Kidney tubule cell (primary cell): Measurements from ENCODE around the gene BICRA.
A peak's percentile ranks its signal among the peaks of the same experiment; 100 is the strongest.
"Not testable (repeated sequence)": the region's sequence is repeated elsewhere in the genome, so short reads cannot be mapped to it uniquely, and the experiment has no call there.

Experiments
- DNase-seq: peaks from one replicate; pipeline ENCODE4 v3.0.0-alpha.2; 2018; ENCODE audit warnings: low spot score

Gene BICRA

DNA sequence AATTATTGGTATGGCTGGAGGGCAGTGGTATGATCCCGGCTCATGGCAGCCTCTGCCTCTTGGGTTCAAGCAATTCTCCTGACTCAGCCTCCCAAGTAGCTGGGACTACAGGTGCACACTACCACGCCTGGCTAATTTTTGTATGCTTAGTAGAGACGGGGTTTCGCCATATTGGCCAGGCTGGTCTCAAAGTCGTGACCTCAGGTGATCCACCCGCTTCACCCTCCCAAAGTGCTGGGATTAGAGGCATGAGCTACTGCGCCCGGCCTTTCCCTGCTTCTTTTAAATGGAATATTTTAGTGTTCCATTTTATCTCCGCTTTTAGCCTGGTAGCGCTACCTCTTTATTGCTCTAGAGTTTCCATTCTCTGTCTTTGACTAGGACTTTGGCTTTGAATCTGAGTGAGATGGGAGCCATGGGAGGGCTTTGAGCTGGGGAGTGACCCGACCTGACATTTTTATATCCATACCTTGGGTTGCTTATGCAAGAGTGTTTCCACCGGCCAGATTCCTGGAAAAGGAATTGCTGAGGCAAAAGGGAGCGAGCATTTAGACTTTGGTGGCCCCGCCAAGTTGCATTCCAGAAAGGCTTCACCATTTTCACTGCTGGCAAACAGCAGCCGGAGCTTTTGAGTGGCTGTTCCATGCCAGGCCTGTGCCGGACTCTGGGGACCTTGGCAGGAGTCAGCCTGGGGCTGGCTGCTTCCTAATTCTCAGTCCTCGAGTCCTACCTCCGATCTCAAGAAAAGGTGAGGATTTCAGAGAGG, 22.9 kb downstream of the BICRA start:
- DNase-seq: no peak

DNA sequence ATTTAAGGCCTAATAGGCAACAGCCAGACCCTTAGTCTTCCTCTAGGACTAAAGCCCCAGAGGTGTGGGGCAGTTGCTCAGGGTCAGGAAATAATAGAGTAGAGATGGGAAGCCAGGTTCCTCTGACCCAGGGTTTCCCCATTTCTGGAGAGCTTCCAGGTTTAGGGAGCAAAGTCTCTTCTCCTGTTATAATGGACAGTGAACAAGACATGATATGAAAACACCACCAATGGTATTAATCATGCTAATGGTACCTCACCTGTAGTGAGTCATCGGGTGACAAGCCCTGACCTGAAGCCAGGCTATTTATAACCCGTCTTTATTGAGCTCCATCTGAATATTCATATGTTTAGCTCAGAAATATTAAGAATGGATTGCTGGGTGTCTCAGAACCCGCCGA, 24.6 kb downstream of the BICRA start:
- DNase-seq: peak; percentile 78

DNA sequence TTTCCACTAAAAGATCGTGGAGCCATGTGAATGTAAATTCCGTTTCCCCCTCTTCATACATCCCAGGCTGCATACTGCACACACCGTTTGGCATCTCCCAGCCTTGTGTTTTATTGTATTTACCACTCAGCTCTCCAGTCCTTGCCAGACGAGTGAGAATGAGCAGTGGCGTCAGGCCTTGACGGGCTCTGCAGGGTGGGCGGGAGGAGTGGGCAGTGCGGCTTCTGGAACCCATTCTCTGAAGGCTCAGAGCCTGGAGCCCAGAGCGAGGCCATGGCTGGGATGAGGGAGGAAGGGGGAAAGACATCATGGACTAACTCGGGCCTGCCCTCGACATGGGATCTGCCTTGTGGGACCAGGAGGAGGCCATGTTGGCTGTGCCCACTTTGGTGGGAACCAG, 25.1 kb downstream of the BICRA start:
- DNase-seq: no peak

DNA sequence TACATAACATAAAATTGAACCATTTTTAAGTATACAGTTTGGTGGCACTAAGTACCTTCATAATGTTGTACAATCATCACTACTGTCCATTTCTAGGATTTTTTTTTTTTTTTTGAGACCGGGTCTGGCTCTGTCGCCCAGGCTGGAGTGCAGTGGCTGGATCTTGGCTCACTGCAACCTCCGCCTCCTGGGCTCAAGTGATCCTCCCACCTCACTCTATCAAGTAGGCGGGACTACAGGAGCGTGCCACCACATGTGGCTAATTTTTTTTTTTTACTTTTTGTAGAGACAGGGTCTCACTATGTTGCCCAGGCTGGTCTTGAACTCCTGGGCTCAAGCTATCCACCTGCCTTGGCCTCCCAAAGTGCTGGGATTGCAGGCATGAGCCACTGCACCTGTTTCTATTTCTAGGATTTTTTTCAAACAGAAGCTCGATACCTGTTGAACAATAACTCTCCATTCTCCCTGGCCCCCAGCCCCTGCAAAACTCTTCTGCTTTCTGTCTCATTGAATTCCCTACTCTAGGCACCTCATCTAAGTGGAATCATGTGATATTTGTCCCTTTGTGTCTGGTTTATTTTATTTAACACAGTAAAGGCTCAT, 26.3 kb downstream of the BICRA start:
- DNase-seq: not testable (repeated sequence)

DNA sequence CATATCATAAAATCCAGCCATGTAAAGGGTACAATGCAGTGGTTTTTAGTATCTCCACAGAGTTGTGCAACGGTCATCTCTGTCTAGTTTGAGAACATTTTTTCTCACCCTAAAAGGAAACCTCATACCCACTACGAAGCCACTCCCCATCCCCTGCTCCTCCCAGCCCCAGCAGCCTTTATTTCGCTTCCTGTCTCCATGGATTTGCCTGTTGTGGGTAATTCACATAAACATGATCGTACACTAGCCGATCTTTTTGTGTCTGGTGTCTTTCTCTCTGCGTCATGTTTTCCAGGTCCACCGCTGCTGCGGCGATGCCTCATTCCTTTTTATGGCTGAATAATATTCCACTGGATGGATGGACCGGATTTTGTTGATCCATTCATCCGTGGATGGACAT, 28.6 kb downstream of the BICRA start:
- no peak for DNase-seq

DNA sequence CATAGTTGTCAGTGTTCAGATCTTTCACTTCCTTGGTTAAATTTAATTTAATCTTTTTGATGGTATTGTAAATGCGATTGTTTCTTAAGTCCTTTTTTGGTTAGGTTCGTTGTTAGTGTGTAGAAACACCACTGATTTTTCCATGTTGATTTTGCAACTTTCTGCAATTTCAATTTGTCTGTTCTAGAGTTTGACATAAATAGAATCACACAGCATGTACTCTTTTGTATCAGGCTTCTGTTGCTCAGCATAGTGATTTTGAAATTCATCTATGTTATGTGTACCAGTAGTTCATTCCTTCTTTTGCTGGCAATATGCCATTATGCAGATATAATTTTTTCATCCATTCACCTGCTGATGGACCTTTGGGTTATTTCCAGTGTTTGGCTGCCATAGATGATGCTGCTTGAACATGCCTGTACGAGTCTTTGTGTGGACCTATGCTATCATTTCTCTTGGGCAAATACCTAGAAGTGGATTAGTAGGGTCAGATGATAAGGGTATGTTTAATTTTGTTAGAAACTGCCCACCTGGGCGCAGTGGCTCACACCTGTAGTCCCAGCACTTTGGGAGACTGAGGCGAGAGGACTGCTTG, 33.1 kb downstream of the BICRA start:
- DNase-seq: no peak

DNA sequence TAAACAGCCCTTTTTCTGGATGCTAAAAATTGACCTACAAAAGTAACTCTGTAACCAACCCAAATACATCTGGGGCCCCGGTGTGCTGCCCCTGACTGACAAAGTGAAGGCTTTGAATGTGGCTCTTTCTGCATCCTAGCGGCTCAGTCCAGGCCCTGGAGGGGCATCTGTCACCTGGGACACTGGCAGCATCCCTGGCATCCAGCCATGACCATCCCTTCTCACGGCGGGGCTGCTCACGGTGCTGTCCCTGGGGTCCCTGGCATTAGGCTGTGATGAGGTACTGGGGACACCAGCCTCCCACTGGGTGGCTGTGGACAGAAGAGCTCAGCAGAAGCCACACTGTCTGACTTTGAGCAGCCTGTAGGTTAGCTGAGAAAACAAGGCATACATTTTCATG, 34.3 kb downstream of the BICRA start:
- DNase-seq: no peak

DNA sequence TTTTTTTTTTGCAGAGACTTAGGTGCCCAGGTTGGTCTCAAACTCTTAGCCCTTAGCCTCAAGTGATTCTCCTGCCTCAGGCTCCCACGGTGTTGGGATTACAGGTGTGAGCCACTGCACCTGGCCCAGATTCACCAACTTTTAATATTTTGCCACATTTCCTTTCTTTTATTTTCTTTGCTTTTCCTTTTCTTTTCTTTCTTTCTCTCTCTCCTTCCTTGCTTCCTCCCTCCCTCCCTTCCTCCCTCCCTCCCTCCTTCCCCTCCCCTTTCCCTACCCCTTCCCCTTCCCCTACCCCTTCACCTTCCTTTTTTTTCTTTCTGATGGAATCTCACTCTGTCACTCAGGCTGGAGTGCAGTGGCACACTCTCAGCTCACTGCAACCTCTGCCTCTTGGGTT, 35.3 kb downstream of the BICRA start:
- no peak for DNase-seq

DNA sequence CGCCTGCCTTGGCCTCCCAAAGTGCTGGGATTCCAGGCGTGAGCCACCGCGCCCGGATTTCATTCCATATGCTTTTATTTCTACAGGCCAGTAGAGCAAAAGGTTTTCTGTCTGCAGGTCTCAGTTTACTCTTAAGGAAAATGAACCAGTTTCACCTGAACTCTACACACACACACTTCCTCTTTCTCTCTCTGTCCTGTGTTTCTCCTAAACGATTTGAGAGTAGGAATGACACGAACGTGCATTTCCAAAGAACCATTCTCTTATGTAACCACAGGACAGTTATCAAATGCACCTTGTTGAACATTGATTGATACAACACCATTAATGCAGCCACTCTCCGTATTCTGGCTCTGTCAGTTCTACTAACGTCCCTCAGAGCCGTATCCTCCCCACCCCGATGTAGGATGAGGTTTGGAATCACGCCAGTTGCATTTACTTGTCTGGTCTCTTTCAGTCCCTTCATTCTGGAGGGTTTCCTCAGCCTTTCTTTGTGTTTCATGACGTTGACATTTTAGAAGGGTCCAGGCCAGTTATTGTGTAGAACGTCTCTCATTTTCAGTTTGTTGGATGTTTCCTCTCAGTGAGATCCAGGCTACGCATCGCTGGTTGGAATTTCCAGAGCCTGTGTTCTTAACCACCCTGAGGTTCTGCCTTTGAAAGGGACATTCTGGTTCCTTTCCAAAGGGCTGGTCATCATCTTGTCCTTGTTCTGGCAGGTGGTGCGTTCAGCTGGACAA, 36.0 kb downstream of the BICRA start:
- DNase-seq: peak; percentile 86

DNA sequence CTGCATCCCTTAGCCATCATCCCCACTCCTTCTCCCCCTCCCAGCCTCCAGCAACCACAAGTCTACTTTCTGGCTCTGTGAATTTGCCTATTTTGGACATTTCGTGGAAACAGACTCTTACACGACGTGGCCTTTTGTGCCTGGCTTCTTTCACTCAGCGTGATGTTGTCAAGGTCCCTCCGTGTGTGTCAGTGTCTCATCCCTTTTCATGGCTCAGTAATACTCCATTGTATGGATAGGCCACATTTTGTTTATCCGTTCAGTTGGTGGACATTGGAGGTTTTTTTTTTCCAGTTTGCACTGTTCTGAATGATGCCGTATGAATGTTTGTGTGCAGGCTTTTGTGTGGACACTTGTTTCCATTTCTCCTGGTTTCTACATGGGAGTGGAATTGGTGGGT, 38.0 kb downstream of the BICRA start:
- no peak for DNase-seq

DNA sequence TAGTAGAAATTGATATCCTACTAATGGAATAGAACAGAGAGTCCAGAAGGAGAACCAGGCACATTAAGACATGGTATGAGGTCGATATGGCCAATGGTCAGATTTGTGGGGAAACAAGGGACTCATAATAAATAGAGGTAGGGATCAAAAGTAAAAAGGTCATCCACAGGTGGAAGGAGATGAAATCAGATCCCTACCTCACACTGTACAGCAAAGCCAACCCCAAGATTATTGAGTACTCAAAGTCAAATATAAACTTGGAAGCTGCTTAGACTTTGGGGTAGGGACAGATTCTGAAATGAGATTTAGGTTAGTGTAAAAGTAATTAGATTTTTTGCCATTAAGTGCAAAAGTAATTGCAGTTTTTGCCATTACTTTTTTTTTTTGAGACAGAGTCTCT, 40.7 kb downstream of the BICRA start:
- DNase-seq: no peak

DNA sequence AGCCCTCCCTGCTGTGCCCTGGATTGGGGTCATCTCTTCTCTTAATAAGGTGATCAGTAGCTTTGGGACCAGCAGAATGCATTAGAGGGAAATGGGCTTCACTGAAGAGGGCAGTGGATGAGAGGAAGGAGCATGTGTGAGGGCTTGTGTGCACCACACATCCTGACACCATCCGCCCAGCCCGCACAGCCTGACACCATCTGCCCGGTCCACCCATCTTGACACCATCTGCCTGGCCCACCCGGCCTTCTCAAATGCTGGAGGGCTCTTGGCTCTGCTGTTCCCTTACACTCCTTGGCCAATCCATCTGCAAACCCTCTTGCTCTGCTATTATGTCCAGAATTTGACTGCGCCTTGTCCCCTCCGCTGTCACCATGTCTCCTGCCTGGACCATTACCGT, 41.8 kb downstream of the BICRA start:
- no peak for DNase-seq

DNA sequence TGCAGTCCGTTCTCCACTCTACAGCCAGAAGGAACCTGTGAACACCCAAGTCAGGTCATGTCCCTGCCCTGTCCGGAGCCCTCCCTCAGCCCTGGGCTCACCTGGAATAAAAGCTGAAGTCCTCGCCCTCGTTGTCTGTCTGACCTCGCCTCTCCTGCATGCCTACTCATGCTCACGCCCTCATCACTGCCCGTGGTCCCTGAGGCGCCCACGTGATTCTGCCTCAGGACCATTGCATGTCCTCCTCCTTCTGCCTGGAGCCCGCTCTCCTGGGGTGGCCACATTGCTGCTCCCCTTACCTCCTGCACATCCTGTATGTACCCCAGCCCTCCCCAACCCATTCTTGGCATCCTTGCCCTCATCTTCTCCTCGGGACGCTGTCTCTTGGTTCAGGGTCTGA, 42.2 kb downstream of the BICRA start:
- DNase-seq: no peak

DNA sequence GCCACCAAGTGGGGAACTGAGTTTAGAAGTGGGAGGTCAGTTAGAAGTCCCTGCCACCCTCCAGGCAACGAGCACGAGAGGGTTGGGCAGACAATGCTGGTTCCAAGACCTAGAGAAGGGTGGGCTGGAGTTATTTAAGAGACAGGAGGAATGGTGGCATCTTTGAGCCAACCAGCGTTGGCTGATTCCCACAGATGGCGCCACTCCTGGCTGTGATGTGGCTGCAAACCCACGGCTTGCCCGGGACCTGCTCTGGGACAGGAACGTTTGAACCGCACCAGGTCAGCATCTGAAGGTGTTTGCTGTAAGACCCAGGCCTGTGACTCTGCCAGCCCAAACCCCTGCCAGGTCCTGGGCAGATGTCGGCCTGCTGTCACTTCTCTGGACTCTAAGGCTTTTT, 42.8 kb downstream of the BICRA start:
- DNase-seq: no peak

DNA sequence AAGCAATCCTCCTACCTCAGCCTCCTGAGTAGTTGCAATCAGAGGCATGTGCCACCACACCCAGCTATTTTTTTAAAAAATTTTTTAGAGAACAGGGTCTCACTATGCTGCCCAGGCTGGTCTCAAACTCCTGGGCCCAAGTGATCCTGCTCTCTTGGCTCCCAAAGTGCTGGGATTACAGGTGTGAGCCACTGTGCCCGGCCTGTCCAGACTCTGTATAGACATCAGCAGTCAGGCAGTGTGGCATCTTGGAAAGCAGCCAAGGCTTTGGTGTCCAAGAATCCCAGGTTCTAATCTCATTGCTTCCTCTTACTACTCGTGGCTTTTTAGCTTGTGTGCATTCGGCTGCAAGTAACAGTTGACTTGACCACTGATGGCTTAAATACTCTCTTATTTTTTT, 43.4 kb downstream of the BICRA start:
- peak; percentile 23 for DNase-seq

DNA sequence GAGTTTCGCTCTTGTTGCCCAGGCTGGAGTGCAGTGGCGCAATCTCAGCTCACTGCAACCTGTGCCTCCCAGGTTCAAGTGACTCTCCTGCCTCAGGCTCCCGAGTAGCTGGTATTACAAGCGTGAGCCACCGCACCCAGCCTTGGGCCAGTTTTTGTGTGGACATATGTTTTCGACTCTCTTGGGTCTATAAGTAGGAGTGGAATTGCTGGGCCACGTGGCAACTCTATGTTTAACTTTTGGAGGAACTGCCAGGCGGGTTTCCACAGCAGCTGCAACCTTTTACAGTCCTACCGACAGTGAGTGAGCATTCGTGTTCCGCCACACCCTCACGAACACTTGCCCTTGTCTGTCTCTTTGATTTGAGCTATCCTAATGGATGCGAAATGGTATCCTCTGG, 44.9 kb downstream of the BICRA start:
- DNase-seq: no peak

DNA sequence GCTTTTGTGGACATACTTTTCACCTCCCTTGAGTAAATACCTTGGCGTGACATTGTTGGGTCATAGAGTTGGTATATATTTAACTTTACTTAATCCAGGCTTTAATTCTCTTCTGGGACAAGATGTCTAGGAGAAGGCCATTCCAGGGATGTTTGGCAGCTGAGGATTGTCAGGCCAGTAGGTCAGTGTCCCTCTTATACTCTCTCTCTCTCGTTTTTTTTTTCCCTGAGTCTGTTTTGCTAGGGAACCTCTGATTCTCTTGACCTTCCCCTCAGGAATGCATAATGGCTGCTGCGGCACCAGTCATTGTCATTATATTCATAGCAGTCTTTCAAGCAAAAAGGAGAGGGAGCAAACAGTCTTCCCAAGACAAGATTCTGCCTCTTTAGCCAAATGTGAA, 48.8 kb downstream of the BICRA start:
- DNase-seq: peak; percentile 34

DNA sequence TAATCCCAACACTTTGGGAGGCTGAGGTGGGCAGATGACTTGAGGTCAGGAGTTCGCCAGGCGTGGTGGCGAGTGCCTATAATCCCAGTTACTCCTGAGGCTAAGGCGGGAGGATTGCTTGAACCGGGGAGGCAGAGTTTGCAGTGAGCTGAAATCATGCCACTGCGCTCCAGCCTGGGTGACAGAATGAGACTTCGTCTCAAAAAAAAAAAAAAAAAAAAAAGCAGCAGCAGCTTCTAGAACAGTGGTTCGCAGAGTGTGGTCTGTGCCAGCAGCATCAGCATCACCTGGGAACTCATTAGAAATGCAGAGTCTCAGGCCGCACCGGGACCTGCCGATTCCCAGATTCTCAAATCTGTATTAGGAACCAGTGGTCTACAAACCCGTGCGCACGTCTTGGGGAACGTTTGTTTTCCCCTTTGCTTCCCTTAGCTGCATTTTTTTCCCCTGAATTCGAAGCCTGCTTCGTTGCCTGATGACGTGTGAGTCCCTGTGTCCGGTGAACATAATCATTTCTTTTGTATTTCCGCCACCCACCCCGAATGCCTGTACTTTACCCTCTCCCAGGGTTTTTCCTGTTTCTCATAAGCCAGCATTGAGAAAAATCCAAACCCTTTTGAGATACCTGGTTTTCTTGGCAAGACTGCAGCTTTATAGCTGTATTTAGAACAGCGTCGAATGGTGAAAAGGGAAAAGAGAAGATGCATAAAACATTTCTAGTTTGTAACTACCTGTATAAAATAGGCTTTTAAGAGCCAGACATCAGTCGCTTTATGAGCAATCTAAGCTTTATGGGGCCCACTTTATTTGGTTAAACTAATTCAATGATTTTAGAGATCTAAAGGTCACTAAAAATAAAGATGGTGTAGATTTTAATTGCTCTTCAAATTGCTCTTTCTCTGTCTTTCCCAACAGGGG, 49.8 kb downstream of the BICRA start:
- peak; percentile 34 for DNase-seq

DNA sequence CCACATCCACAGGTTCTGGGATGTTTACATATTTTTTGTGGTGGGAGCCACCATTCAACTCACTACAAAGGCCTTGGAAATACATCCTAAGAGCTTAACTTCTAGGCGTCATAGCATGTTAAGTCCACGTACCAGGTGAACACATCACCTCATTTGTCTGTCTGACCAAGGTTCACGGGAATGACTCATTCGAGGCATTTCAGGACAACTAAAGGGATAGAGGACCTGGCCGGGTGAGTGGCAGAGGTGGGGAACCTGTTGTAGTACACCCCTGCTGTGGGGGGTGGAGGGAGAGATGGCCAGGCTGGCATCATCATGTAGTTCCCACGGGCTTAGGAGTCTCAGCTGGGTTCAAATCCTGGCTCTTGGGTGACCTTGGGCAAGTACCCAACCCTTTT, 51.5 kb downstream of the BICRA start:
- DNase-seq: peak; percentile 66

DNA sequence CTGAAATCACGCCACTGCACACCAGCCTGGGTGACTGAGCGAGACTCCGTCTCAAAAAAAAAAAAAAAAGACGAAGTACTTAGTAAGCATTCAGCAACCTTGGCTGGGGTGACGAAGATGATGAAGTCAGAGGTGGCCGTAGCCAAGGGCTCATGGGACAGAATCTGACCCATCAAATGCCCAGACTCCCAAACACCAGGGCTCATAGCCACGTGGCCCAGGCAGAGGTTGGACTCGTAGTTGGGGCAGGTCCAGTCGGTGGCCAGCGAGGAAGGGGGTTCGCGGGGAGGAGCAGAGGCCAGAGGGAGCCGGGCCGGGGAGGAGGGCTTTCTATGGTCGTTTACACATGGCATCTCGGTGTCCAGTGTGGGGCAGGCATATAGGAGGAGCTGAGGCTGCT, 52.2 kb downstream of the BICRA start:
- no peak for DNase-seq

DNA sequence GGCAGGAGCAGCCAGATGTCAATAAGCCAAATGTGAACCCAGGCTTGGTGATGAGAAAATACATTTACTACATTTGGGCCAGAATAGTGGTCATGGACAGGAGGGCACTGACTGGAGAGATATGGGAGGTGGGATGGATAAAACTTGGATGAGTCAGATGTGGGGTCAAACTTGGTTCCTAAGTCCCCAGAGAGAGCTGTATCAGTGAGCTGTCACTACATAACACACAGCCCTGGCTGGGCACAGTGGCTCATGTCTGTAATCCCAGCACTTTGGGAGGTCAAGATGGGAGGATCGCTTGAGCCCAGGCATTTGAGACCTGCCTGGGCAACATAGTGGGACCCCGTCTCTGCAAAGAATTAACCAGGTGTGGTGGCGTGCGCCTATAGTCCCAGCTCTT, 52.7 kb downstream of the BICRA start:
- no peak for DNase-seq

DNA sequence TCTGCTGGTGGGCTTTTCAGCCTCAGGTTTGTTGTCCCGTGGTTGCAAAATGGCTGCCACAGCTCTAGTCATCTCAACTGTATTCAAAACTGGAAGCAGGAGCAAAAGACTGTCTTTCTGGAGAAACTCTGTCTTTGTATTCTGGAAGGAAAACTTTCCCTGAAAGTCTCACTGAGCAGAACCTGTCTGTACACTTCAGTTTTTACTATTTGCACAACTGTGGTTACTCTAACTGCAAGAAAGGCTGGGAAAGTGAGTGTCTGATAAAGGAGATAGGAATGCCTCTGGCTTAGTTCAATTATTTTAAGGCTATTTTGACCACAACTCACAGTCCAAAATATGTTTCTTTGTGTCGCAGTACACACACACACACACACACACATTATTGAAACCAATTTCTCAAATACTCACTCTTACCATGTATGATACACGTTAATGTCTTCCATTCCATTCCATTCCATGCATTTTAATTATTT, 54.5 kb downstream of the BICRA start:
- peak; percentile 72 for DNase-seq
